ENCODE measurements around the gene TMEM178B. TPM values are rescaled to one million over a fixed set of nuclear protein-coding genes. Genes with fewer than 3 reads are reported as not detected.

The TMEM178B gene
- polyA plus RNA-seq, 1 experiment = 0.01 TPM

DNA sequence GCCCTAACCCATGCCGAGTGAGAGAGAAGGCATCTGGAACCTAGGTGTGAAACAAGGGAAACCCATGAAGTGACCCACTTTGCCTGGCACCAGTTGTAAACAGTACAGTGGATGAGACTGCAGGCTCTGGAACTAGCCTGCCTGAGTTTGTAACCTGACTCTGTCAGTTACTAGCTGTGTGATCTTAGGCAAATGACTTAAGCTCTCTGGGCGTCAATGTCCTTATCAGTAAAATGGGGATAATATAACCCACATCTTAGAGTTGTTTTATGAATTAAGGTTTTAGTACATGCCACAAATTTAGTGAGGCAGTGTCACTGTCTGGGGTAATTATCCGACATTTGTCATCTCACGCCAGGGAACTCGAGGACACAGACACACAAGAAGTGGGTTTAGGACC, 394.5 kb downstream of the TMEM178B start:
- no peak overlapping the region for H3K27ac ChIP-seq (ENCODE audit: low read depth, low read length)
- no peaks in the 10 kb centered on the region for H3K27me3 ChIP-seq (ENCODE audit: control insufficient read depth, insufficient read depth, low read length)
- H3K9me3 ChIP-seq (ENCODE audit: control insufficient read depth, insufficient read depth, low read length) = 0 out of 2 replicates have a peak, but pooled peaks cover 3% of the 10 kb centered on the region
- POLR2A ChIA-PET = no interaction called here
- no peak overlapping the region for H3K4me3 ChIP-seq (ENCODE audit: low read depth, low read length)
- TF ChIP-seq, protein P1, sequence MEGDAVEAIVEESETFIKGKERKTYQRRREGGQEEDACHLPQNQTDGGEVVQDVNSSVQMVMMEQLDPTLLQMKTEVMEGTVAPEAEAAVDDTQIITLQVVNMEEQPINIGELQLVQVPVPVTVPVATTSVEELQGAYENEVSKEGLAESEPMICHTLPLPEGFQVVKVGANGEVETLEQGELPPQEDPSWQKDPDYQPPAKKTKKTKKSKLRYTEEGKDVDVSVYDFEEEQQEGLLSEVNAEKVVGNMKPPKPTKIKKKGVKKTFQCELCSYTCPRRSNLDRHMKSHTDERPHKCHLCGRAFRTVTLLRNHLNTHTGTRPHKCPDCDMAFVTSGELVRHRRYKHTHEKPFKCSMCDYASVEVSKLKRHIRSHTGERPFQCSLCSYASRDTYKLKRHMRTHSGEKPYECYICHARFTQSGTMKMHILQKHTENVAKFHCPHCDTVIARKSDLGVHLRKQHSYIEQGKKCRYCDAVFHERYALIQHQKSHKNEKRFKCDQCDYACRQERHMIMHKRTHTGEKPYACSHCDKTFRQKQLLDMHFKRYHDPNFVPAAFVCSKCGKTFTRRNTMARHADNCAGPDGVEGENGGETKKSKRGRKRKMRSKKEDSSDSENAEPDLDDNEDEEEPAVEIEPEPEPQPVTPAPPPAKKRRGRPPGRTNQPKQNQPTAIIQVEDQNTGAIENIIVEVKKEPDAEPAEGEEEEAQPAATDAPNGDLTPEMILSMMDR (IDR thresholded peaks at IDR 0.05; ENCODE audit: low read depth, low read length) = no peak
- no peak for DNase-seq (ENCODE audit: low read depth, low spot score)
- CTCF ChIA-PET = interaction anchor here (0.8 kb wide), 1 partner anchor 65 kb away, joined by 3 read pairs; no protein-coding TSS in a partner anchor

DNA sequence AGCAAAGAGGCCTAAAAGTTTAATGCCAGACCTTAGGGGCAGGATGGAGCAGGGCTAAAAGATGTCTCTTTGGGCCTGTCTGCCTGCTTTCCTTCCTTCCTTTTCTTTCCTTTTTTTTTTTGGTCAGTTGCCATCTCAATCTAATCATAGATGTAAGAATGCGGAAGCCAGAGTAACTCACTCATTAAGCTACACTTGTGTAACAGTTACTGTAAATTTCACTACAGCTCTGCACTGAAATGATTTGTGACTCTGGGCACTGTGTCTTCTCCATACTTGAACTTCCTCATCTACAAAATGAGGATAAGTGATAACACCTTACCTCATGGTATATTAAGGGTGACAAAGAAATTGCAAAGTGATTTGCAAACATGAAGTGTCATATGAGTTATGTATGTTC, 401.8 kb downstream of the TMEM178B start:
- TF ChIP-seq, protein P1 (IDR thresholded peaks at IDR 0.05; ENCODE audit: low read depth, low read length) = no peak
- H3K4me3 ChIP-seq (ENCODE audit: low read depth, low read length) = no peak overlapping the region
- H3K9me3 ChIP-seq (ENCODE audit: control insufficient read depth, insufficient read depth, low read length) = 0 out of 2 replicates have a peak, but pooled peaks cover 3% of the 10 kb centered on the region
- H3K27me3 ChIP-seq (ENCODE audit: control insufficient read depth, insufficient read depth, low read length) = no peaks in the 10 kb centered on the region
- DNase-seq (ENCODE audit: low read depth, low spot score) = no peak
- no peak overlapping the region for H3K27ac ChIP-seq (ENCODE audit: low read depth, low read length)
- ChIA-PET POLR2A (no interaction called here), CTCF (no interaction called here)

DNA sequence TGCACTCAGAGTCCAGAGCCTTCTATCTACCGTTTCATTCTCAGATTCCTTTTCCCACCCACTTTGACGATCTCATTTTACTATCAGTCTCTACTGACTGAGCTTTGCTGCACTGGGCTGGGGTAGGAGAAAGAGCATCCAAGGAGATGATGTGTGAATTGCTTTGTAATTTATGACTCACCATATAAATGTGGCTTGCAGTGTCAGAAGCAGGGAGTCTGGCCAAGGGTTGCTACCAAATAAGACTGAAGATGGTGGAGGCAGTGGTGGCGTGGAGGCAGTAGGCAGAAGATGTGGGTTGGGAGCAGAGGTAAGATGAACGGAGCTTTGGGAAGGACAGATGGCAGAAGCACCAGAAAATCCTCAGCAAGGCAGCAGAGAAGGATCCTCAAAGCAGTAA, 404.0 kb downstream of the TMEM178B start:
- ChIA-PET POLR2A (no interaction called here), CTCF (no interaction called here)
- no peak overlapping the region for H3K4me3 ChIP-seq (ENCODE audit: low read depth, low read length)
- no peaks in the 10 kb centered on the region; the same call in 1 of the 2 replicates for H3K9me3 ChIP-seq (ENCODE audit: control insufficient read depth, insufficient read depth, low read length)
- TF ChIP-seq, protein P1 (IDR thresholded peaks at IDR 0.05; ENCODE audit: low read depth, low read length) = no peak
- H3K27me3 ChIP-seq (ENCODE audit: control insufficient read depth, insufficient read depth, low read length) = no peaks in the 10 kb centered on the region
- no peak for DNase-seq (ENCODE audit: low read depth, low spot score)
- no peak overlapping the region for H3K27ac ChIP-seq (ENCODE audit: low read depth, low read length)

DNA sequence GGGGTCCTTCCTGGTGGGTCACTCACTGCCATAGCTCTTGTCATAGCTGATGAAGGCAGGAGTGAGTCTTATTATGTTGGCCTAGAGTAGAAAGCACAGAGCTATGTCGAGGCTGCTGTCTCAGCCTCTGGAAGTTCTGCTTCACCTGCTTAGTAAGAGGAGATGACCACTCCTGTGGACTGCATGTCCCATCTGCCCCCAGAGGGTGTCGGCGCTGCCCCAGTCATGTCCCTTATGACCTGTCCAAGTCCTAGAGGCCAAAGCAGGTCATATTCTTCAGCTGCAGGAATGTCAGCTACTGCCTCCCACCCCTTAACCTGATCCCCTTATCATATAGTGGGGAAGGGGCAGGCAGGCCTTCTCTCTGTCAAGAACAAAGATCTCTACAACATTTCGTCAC, 405.0 kb downstream of the TMEM178B start:
- ChIA-PET POLR2A (no interaction called here), CTCF (no interaction called here)
- no peak overlapping the region for H3K27ac ChIP-seq (ENCODE audit: low read depth, low read length)
- TF ChIP-seq, protein P1 (IDR thresholded peaks at IDR 0.05; ENCODE audit: low read depth, low read length) = no peak
- H3K27me3 ChIP-seq (ENCODE audit: control insufficient read depth, insufficient read depth, low read length) = no peaks in the 10 kb centered on the region
- no peak overlapping the region for H3K4me3 ChIP-seq (ENCODE audit: low read depth, low read length)
- no peak for DNase-seq (ENCODE audit: low read depth, low spot score)
- H3K9me3 ChIP-seq (ENCODE audit: control insufficient read depth, insufficient read depth, low read length) = no peaks in the 10 kb centered on the region; the same call in 1 of the 2 replicates

DNA sequence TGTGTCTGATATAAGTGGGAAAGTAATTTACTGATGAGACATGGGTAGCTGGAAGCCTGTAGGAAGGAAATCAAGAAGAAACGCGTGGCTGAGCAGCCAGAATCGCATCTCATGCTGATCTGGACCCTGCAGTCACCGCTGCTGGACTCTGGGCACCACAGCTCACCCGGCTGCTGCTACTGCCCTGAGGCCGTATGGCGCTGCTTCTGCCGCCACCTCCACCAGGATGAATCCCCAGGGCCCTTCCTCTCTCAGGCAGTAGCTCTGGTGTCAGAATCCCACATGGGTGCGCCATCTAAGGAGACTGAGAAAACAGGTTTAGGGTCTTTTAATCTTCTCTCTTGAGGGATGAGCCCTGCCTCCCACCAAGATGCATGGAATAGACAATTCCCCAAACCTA, 407.1 kb downstream of the TMEM178B start:
- DNase-seq (ENCODE audit: low read depth, low spot score) = no peak
- POLR2A ChIA-PET = no interaction called here
- no peak overlapping the region for H3K4me3 ChIP-seq (ENCODE audit: low read depth, low read length)
- CTCF ChIA-PET = no interaction called here
- TF ChIP-seq, protein P1 (IDR thresholded peaks at IDR 0.05; ENCODE audit: low read depth, low read length) = no peak
- H3K27ac ChIP-seq (ENCODE audit: low read depth, low read length) = no peak overlapping the region
- no peaks in the 10 kb centered on the region for H3K27me3 ChIP-seq (ENCODE audit: control insufficient read depth, insufficient read depth, low read length)
- no peaks in the 10 kb centered on the region; the same call in 1 of the 2 replicates for H3K9me3 ChIP-seq (ENCODE audit: control insufficient read depth, insufficient read depth, low read length)
